ENCODE data around the gene POGZ.

DNA sequence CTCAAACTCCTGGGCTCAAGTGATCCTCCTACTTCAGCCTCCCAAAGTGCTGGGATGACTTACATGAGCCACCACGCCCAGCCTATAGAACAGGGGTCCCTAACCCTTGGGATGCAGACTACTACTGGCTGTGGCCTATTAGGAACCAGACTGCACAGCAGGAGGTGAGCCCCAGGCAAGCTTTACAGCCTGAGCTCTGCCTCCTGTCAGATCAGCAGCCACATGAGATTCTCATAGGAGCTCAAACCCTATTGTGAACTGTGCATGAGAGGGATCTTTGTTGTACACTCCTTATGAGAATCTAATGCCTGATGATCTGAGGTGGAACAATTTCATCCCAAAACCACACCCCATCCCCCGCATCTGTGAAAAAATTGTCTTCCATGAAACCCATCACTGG lies 73.3 kb downstream of the POGZ start:
- no peak for TF ChIP-seq POLR2A (IDR thresholded peaks at IDR 0.05)
- TF ChIP-seq, protein P1, sequence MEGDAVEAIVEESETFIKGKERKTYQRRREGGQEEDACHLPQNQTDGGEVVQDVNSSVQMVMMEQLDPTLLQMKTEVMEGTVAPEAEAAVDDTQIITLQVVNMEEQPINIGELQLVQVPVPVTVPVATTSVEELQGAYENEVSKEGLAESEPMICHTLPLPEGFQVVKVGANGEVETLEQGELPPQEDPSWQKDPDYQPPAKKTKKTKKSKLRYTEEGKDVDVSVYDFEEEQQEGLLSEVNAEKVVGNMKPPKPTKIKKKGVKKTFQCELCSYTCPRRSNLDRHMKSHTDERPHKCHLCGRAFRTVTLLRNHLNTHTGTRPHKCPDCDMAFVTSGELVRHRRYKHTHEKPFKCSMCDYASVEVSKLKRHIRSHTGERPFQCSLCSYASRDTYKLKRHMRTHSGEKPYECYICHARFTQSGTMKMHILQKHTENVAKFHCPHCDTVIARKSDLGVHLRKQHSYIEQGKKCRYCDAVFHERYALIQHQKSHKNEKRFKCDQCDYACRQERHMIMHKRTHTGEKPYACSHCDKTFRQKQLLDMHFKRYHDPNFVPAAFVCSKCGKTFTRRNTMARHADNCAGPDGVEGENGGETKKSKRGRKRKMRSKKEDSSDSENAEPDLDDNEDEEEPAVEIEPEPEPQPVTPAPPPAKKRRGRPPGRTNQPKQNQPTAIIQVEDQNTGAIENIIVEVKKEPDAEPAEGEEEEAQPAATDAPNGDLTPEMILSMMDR (IDR thresholded peaks at IDR 0.05): no peak
